NCI-H128 (cell line): ENCODE data around the gene UHRF1.
"Not testable (repeated sequence)": the region's sequence is repeated elsewhere in the genome, so short reads cannot be mapped to it uniquely, and the experiment has no call there.

Source experiments
- DNase-seq: peaks from one replicate; lab custom pipeline; 2025; ENCODE audit not compliant: unreplicated experiment; lab: John Stamatoyannopoulos, UW

UHRF1 gene

DNA sequence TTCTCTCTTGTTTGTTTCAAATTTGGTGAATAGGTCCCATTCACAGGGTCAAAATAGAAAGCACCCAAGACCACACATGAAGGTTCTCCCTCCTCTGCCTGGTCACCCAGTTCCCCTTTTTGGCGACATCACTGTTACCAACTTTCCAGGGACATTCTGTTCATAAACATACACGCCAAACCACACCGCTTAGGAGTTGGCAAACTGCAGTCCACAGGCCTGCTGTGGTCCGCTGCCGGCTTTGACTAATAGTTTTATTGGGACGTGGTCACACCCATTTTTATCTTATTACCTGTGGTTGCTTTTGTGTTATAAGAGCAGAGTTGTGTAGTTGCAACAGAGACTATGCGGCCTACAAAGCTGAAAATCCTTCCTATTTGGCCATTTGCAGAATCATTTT lies 24.2 kb downstream of the UHRF1 start:
- DNase-seq, result no peak

GRCh38 chr19:4935444-4935843 lies 26.1 kb downstream of the UHRF1 start:
- no peak for DNase-seq

DNA sequence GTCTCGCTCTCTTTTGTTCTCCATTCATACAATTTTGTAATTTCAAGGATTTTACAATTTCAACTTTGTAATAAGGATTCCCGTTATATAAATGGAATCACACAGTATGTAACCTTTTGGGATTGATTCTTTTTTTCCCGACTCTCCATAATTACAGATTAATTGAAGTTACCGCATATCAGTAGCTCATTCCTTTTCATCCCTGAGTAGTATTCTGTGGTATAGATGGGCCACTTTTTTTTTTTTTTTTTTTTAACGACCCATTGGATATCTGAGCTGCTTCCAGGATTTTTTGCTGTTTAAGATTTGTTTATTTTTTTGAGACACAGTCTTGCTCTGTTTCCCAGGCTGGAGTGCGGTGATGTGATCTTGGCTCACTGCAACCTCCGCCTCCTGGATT lies 27.8 kb downstream of the UHRF1 start:
- DNase-seq, result no peak

GRCh38 chr19:4938461-4938860 lies 29.2 kb downstream of the UHRF1 start:
- not testable (repeated sequence) for DNase-seq

DNA sequence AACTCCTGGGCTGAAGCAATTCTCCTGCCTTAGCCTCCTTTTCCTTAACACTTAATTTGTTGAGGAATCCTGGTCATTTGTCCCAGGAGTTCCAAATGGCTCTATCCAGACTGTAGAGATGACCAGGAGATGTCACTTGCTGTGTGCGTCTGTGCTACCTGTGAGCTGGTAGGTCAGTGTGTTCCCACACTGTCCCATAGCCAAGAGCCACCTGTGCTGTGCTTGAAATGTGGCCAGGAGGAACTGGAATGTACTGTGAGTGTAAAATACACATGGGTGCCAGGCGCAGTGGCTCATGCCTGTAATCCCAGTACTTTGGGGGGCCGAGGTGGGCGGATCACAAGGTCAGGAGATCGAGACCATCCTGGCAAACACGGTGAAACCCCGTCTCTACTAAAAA lies 30.2 kb downstream of the UHRF1 start:
- no peak for DNase-seq

GRCh38 chr19:4941638-4942169 lies 32.4 kb downstream of the UHRF1 start:
- not testable (repeated sequence) for DNase-seq

DNA sequence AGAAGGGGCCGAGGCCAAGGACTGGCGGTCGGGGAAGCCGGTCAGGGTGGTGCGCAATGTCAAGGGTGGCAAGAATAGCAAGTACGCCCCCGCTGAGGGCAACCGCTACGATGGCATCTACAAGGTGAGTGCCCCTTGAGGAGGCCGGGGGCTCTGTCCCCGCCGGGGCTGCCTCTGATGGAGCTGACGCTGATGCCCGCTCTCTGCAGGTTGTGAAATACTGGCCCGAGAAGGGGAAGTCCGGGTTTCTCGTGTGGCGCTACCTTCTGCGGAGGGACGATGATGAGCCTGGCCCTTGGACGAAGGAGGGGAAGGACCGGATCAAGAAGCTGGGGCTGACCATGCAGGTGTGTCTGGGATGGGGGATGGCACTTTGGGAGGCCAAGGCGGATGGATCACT lies 41.3 kb downstream of the UHRF1 start:
- DNase-seq, result not testable (repeated sequence)

DNA sequence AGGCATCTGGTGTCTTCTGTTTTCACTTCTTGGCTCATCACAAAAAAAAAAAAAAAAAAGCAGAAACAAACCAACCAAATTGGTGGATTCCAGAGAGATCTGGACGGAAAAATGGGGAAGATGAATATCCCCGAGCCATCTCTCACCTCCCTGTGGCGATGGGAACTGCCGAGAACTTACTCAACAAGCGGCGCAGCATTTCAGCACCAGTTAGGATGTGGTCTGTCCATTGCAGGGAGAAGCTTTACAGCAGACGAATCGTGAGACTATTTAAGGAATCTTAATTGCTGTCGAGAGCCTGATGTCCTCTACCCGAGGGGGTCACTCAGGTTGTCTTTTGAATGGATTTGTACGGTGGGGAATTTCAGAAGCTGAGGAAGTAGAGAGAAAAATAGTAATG lies 42.4 kb downstream of the UHRF1 start:
- DNase-seq, result no peak

GRCh38 chr19:4952945-4953344 lies 43.6 kb downstream of the UHRF1 start:
- DNase-seq, result no peak

GRCh38 chr19:4954320-4955149 lies 45.2 kb downstream of the UHRF1 start:
- not testable (repeated sequence) for DNase-seq

- no peak for DNase-seq
Measured at GRCh38 chr19:4955274-4955673, 46.0 kb downstream of the UHRF1 start.

DNA sequence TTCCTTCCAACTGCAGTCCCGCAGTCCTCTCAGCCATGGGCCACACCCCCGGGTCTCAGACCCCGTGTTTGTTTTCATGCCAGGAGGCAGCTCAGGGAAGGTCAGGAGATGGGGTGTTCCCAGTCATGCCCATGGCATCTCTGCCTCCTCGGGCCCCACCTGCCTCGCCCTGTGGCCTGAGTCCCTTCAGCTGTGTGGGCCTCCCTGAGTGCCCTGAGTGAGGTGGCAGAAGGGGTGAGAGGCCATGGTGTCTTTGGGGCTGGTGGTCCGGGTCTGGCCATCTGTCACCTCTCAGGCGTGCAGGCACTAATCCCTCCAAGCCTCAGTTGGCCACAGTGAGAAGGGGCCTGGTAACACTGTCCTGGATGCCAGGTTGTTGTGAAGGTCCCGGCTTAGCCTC lies 48.7 kb downstream of the UHRF1 start:
- DNase-seq, result no peak

DNA sequence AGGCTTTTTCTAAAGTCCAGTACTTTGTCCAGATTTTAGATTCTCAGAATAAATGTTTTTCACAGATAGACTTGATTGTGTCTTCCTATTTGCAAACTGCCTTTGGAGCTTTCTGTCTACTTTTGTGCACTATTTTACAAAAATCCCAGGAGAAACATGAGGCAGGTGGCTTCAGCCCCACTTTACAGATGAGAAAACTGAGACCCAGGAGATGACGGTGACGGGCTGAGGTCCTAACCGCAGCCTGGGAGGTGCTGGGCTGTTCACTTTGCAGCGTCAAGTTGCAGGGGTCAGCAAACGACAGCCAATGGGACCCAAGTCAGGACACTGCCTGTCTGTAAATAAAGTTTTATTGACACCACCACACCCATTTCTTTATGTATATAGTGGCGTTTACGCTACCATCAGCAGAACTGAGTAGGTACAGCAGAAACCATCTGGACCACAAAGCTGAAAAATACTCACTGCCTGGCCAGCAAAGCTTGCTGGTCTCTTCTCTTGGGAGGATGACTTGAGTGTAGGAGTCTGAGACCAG lies 52.9 kb downstream of the UHRF1 start:
- no peak for DNase-seq

DNA sequence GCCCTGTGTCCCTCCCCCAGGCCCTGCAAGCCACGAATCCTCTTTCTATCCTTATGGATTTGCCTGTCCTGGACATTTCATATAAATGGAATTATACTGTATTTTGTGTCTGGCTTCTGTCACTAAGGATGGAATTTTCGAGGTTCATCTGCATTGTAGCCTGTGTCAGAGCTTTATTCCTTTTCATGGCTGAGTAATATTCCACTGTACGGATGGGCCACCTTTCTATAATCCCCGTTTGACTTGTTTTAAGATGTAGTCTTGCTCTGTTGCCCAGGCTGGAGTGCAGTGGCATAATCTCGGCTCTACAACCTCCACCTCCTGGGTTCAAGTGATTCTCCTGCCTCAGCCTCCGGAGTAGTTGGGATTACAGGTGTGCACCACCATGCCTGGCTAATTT lies 55.8 kb downstream of the UHRF1 start:
- DNase-seq, result no peak

DNA sequence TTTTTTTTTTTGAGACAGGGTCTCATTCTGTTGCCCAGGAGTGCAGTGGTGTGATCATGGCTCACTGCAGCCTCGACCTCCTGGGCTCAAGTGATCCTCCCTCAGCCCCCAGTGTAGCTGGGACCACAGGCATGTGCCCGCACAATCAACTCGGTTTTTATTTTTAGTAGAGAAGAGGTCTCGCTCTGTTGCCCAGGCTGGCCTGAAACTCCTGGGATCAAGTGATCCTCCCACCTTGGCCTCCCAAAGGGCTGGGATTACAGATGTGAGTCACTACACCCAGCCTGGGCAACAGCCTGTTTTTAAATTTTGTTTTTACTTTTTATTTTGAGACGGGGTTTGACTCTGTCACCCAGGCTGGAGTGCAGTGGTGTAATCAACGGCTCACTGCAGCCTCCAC lies 57.3 kb downstream of the UHRF1 start:
- DNase-seq, result no peak

- DNase-seq, result no peak
Measured at GRCh38 chr19:4967738-4968461, 58.6 kb downstream of the UHRF1 start.

DNA sequence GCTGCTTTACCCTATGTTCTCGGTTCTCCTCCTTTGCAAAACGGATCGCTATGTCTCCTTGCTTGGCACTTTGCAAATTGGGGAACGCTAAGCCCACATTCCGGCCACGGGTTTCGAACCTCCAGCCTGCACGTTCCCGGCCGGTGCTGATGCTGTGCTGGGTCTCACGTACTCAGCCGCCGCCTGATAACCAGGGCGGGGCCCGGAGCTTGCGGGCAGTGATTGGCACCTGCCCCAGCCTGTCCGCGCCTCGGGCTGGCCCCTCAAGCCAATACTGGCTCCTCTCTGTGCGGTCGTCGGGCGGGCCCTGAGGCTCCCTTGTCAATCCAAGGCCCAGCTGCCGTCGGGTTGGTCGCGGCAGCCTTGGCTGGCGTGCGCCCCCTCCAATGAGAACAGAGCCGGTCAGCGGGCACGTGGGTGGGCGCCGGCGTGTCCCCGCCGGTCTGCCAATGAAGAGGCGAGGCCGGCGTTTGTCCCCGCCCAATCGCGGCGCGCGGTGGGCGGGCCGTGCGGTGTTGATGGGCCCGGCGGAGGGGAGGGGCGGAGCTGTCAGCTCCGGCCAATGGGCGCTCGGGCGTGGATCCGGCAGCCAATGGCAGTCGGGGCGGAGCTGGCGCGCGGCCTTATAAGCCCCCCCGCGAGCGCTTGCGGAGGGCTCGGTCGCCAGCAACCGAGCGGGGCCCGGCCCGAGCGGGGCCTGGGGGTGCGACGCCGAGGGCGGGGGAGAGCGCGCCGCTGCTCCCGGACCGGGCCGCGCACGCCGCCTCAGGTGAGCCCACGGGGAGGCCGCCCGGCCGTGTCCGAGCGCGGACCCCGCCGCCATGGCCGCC lies 59.4 kb downstream of the UHRF1 start, which contains the start of gene KDM4B:
TSS of gene KDM4B (plus strand) at position 652 of the 830 bp plus-strand sequence. CDS start 63,778 bp downstream, outside the sequence.
- peak; percentile 98 for DNase-seq

DNA sequence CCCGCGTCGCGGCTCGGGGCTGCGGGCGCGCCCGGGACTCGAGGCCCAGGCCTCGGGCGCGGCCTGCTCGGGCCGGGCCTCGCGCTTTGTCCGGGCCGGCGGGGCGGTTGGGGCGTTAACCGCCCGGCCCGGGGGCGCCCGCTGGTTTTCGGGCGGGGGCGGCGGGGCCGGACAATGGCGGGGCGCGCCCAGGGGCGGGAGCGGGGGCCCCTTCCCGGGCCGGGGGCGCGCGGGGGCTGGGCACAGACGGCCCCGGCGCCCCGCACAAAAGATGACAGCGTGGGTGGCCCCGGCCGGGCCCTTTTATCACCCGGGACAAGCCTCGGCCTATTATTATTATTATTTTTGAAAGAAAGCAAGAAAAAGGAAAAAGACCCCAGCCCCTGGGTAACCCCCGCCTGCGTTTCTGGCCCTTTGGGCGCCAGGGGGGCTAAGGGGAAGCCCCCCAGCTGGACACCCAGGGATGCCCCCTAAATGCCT lies 60.0 kb downstream of the UHRF1 start:
- no peak for DNase-seq

GRCh38 chr19:4969772-4970531 lies 60.7 kb downstream of the UHRF1 start:
- no peak for DNase-seq
